Endothelial cell of umbilical vein (primary cell): ENCODE data around the gene TSFM. TPM values are rescaled to one million over a fixed set of nuclear protein-coding genes. Genes with fewer than 3 reads are reported as not detected.

Experiments used
- BruUV-seq: library from RNA; stranded (reverse); fragments of 400-500 nt; replicated peaks from 2 replicates; lab custom pipeline; 2021; lab: Mats Ljungman, UMichigan
- CTCF ChIA-PET: fragments of 300-600, 350-600 bp; sonication (Branson Sonifier 250); formaldehyde crosslinking; loops from one replicate; lab custom pipeline; 2021; ENCODE audit warnings: antibody characterized with exemption, inconsistent platforms; lab: Charles Lee
- POLR2A ChIA-PET: fragments of 300-600, 350-600 bp; sonication (Branson Sonifier 250); formaldehyde crosslinking; loops from one replicate; lab custom pipeline; 2021; ENCODE audit warnings: antibody characterized with exemption, inconsistent platforms; lab: Charles Lee
- DNase-seq: peaks from one replicate; pipeline ENCODE4 v3.0.0-alpha.2; 2011; ENCODE audit warnings: low read depth, low spot score
- FAIRE-seq: peaks from 2 replicates; lab custom pipeline; 2011; peaks lifted over from hg19 to GRCh38; lab: Jason Lieb, UNC
- H2AFZ ChIP-seq: 2 replicates; pipeline ENCODE4 v1.6.0; 2012; ENCODE audit warnings: low read depth, low read length, control low read depth, inconsistent platforms
- H3K27ac ChIP-seq: 2 replicates; pipeline ENCODE4 v1.5.1; 2011; ENCODE audit warnings: low read depth, mild to moderate bottlenecking, control low read depth, low read length, moderate library complexity; ENCODE audit not compliant: insufficient read depth
- H3K27me3 ChIP-seq, 2 experiments: 2 replicates each; pipeline versions ENCODE4 v1.6.0 to v1.6.1; 2011; ENCODE audit warnings: low read length in 2 of 2, mixed read lengths in 1 of 2; ENCODE audit not compliant: control insufficient read depth in 2 of 2, insufficient read depth in 2 of 2
- H3K36me3 ChIP-seq, 2 experiments: 2 replicates in 1 of 2; 3 replicates in 1 of 2; pipeline ENCODE4 v1.5.1; 2011; ENCODE audit warnings: low read length in 2 of 2, mild to moderate bottlenecking in 1 of 2, moderate library complexity in 1 of 2; ENCODE audit not compliant: control insufficient read depth in 2 of 2, insufficient read depth in 2 of 2; ENCODE audit errors: extremely low read depth in 1 of 2
- H3K4me1 ChIP-seq: 3 replicates; pipeline ENCODE4 v1.5.1; 2011; ENCODE audit warnings: mild to moderate bottlenecking, low read length; ENCODE audit not compliant: control insufficient read depth, insufficient read depth; ENCODE audit errors: extremely low read depth
- H3K4me2 ChIP-seq: 2 replicates; pipeline ENCODE4 v1.6.1; 2011; ENCODE audit warnings: low read length, control low read depth, mixed read lengths; ENCODE audit not compliant: insufficient read depth
- H3K4me3 ChIP-seq, 3 experiments: fragments of 200-600 bp in 1 of 3; sonication (generic), shearing (Covaris generic) in 1 of 3; replicated peaks in 1 of 3; 2 replicates each; pipeline ENCODE4 v1.5.1; 2011 to 2016; ENCODE audit warnings: control low read depth in 3 of 3, low read length in 3 of 3, mild to moderate bottlenecking in 2 of 3, inconsistent platforms in 1 of 3, low read depth in 1 of 3, moderate library complexity in 1 of 3; ENCODE audit not compliant: insufficient read depth in 1 of 3
- H3K79me2 ChIP-seq: 2 replicates; pipeline ENCODE4 v1.6.0; 2012; ENCODE audit warnings: low read length, inconsistent platforms; ENCODE audit not compliant: control insufficient read depth, insufficient read depth
- H3K9ac ChIP-seq: replicated peaks from 2 replicates; pipeline ENCODE3; 2011; ENCODE audit warnings: low read length, control low read depth; ENCODE audit not compliant: insufficient read depth; ENCODE audit errors: extremely low read depth
- H3K9me1 ChIP-seq: replicated peaks from 3 replicates; pipeline ENCODE4 v1.6.0; 2011; ENCODE audit warnings: mild to moderate bottlenecking, low read length; ENCODE audit not compliant: control insufficient read depth, insufficient read depth; ENCODE audit errors: extremely low read depth
- H3K9me3 ChIP-seq: replicated peaks from 2 replicates; pipeline ENCODE4 v1.5.1; 2012; ENCODE audit warnings: low read length, inconsistent platforms; ENCODE audit not compliant: control insufficient read depth, insufficient read depth
- H4K20me1 ChIP-seq: replicated peaks from 2 replicates; pipeline ENCODE3; 2011; ENCODE audit warnings: mild to moderate bottlenecking, low read length; ENCODE audit not compliant: control insufficient read depth, insufficient read depth; ENCODE audit errors: extremely low read depth
- EZH2 ChIP-seq: IDR thresholded peaks from 2 replicates; pipeline ENCODE4 v1.6.1; 2012; ENCODE audit warnings: borderline replicate concordance, low read depth, mild to moderate bottlenecking, moderate library complexity, low read length, inconsistent platforms; ENCODE audit not compliant: severe bottlenecking
- FOS ChIP-seq: IDR thresholded peaks from 2 replicates; pipeline ENCODE4 v1.6.1; 2011; ENCODE audit warnings: mild to moderate bottlenecking, low read length, moderate library complexity, borderline replicate concordance; ENCODE audit not compliant: insufficient read depth
- GATA2 ChIP-seq: IDR thresholded peaks from 2 replicates; pipeline ENCODE4 v1.7.0; 2011; ENCODE audit warnings: low read depth, mild to moderate bottlenecking, moderate library complexity, mixed read lengths, low read length; ENCODE audit not compliant: insufficient read length, insufficient read depth
- JUN ChIP-seq: IDR thresholded peaks from 2 replicates; pipeline ENCODE4 v1.6.1; 2011; ENCODE audit warnings: borderline replicate concordance, low read depth; ENCODE audit not compliant: insufficient read length, insufficient read depth
- MYC ChIP-seq: IDR thresholded peaks from one replicate; pipeline ENCODE4 v1.6.1; 2011; ENCODE audit warnings: mild to moderate bottlenecking, low read depth, low read length
- POLR2A ChIP-seq: IDR thresholded peaks from 2 replicates; pipeline ENCODE4 v1.6.1; 2012; ENCODE audit warnings: low read depth, mild to moderate bottlenecking, control low read depth, low read length
- POLR2AphosphoS5 ChIP-seq: IDR thresholded peaks from 2 replicates; pipeline ENCODE4 v1.6.1; 2012; ENCODE audit warnings: low read depth, mild to moderate bottlenecking, control low read depth, low read length, moderate library complexity; ENCODE audit not compliant: insufficient read depth
- dilution Hi-C: fragments of 300-500 bp; cut with MboI; formaldehyde crosslinking; loops from one replicate; pipeline ENCODE4 v1.15.0; 2019; ENCODE audit warnings: low sequenced_read_pairs; ENCODE audit not compliant: extremely low pct_ligation_motif_present
- intact Hi-C: fragments of 100-400 bp; cut with micrococcal nuclease; formaldehyde crosslinking; loops from one replicate; pipeline ENCODE4 v1.10.0; 2022
- polyA plus RNA-seq, 4 experiments: library from polyadenylated mRNA; depleted of rRNA in 3 of 4; stranded (reverse) in 3 of 4; unstranded in 1 of 4; fragments of >200 nt; gene quantifications; 2 replicates each; pipeline versions ENCODE4 v1.2.1 to v1.2.3, GENCODE V29; 2011 to 2012; ENCODE audit warnings: missing spikeins in 1 of 4
- total RNA-seq: library from RNA; stranded (reverse); gene quantifications from 2 replicates; pipeline ENCODE4 v1.2.3, GENCODE V29; 2021
- TF ChIP-seq, protein P1 (sequence below), 2 donors: IDR thresholded peaks; 1 replicate in 1 of 2; 2 replicates in 1 of 2; pipeline ENCODE4 v1.5.1; 2011; ENCODE audit warnings: low read length in 2 of 2, mild to moderate bottlenecking in 2 of 2, moderate library complexity in 2 of 2, control low read depth in 1 of 2, inconsistent platforms in 1 of 2, low read depth in 1 of 2; ENCODE audit not compliant: insufficient read depth in 1 of 2; ENCODE audit errors: extremely low read depth in 1 of 2
- TF ChIP-seq, protein P2 (sequence below): IDR thresholded peaks from 2 replicates; pipeline ENCODE4 v1.6.1; 2011; ENCODE audit not compliant: insufficient read depth, insufficient read length

TSFM gene
- total and polyA plus RNA-seq, 2 donors (not counting 3 experiments of a cell fraction or from before 2014, with no cell fraction given) = 16.5 to 41.8 TPM

DNA sequence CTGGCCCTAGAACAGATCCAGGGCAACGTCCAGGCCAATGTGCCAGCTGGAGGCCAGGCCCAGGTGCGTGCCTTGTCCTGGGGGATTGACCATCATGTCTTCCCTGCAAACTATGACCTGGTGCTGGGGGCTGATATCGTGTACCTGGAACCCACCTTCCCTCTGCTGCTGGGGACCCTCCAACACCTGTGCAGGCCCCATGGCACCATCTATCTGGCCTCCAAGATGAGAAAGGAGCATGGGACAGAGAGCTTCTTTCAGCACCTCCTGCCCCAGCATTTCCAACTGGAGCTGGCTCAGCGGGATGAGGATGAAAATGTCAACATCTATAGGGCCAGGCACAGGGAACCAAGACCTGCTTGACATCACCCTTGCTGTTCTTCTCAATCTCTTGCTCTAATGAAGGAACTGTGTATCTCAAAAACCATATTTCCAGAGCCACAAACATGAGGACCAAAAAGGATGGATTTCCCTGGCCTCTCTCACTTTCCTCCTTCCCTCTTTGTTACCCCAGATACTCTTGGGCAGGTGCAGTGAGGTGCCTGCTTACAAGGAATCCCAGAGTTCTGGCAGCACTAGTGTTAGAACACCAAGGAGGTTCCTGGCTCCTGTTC, 2.2 kb upstream of the TSFM start:
- ChIA-PET POLR2A (interaction anchor here (0.6 kb wide), 1 partner anchor 37 kb away, joined by 4 read pairs; no protein-coding TSS in a partner anchor), CTCF (interaction anchor here (1.0 to 3.2 kb wide), 3 partner anchors 23 to 54 kb away, joined by 3 to 12 read pairs (median 8); no protein-coding TSS in a partner anchor)
- Histone ChIP-seq H3K27ac (no peak overlapping the region), H3K9ac (no peak overlapping the region), H4K20me1 (no peaks in the 10 kb centered on the region), H3K4me3 (no peak overlapping the region), H2AFZ (no peak overlapping the region), H3K36me3 (peaks cover 0 to 5% of the 10 kb centered on the region in 2 experiments), H3K27me3 (no peaks in the 10 kb centered on the region), H3K9me1 (no peaks in the 10 kb centered on the region), H3K79me2 (peaks cover 14% of the 10 kb centered on the region), H3K9me3 (no peaks in the 10 kb centered on the region), H3K4me2 (no peak overlapping the region), H3K4me1 (peaks cover 7% of the 10 kb centered on the region)
- intact Hi-C loops = no loop called here
- TF ChIP-seq, protein P1, sequence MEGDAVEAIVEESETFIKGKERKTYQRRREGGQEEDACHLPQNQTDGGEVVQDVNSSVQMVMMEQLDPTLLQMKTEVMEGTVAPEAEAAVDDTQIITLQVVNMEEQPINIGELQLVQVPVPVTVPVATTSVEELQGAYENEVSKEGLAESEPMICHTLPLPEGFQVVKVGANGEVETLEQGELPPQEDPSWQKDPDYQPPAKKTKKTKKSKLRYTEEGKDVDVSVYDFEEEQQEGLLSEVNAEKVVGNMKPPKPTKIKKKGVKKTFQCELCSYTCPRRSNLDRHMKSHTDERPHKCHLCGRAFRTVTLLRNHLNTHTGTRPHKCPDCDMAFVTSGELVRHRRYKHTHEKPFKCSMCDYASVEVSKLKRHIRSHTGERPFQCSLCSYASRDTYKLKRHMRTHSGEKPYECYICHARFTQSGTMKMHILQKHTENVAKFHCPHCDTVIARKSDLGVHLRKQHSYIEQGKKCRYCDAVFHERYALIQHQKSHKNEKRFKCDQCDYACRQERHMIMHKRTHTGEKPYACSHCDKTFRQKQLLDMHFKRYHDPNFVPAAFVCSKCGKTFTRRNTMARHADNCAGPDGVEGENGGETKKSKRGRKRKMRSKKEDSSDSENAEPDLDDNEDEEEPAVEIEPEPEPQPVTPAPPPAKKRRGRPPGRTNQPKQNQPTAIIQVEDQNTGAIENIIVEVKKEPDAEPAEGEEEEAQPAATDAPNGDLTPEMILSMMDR (IDR thresholded peaks at IDR 0.05; ENCODE audit: extremely low read depth in 1 of 2, insufficient read depth in 1 of 2, low read depth in 1 of 2, low read length in 2 of 2) = no peak
- TF ChIP-seq JUN = no peak
- TF ChIP-seq GATA2 = no peak
- TF ChIP-seq MYC = no peak
- no peak for TF ChIP-seq EZH2
- TF ChIP-seq, protein P2, sequence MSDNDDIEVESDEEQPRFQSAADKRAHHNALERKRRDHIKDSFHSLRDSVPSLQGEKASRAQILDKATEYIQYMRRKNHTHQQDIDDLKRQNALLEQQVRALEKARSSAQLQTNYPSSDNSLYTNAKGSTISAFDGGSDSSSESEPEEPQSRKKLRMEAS = no peak
- no peak for TF ChIP-seq POLR2AphosphoS5
- no peak for TF ChIP-seq POLR2A
- TF ChIP-seq FOS = no peak
- BruUV-seq = no TSS peak
- FAIRE-seq (no peak), DNase-seq (no peak)
- dilution Hi-C loops = no loop called here
